OCI-LY7 (cell line): ENCODE results near the gene BRIP1. TPM values are rescaled to one million over a fixed set of nuclear protein-coding genes. Genes with fewer than 3 reads are reported as not detected.

Experiments
- BruUV-seq: library from RNA; stranded (reverse); fragments of 400-500 nt; replicated peaks from 2 replicates; lab custom pipeline; 2021; lab: Mats Ljungman, UMichigan
- CTCF ChIA-PET: fragments of 300-600 bp; sonication (Branson Sonifier 250); formaldehyde crosslinking; loops from one replicate; lab custom pipeline; 2022; ENCODE audit warnings: antibody characterized with exemption; ENCODE audit not compliant: unreplicated experiment; lab: Charles Lee
- POLR2A ChIA-PET: fragments of 300-600 bp; sonication (Branson Sonifier 250); formaldehyde crosslinking; loops from one replicate; lab custom pipeline; 2022; ENCODE audit warnings: antibody characterized with exemption; lab: Charles Lee
- DNase-seq: peaks from one replicate; pipeline ENCODE4 v3.0.0-alpha.2; 2015; ENCODE audit warnings: low spot score
- H2AFZ ChIP-seq: fragments of 200-600 bp; sonication (generic), shearing (Covaris generic); 2 replicates; pipeline ENCODE4 v1.6.1; 2014; ENCODE audit warnings: mild to moderate bottlenecking, antibody characterized with exemption, low read length, moderate library complexity
- H3K27ac ChIP-seq: fragments of 200-600 bp; sonication (generic); 2 replicates; pipeline ENCODE4 v1.5.1; 2014; ENCODE audit warnings: mixed run types, low read depth, mild to moderate bottlenecking, moderate library complexity, low read length, inconsistent platforms; ENCODE audit not compliant: poor library complexity, severe bottlenecking
- H3K36me3 ChIP-seq: fragments of 200-600 bp; sonication (generic); 2 replicates; pipeline ENCODE4 v1.6.1; 2014; ENCODE audit warnings: mild to moderate bottlenecking, antibody characterized with exemption, low read length, moderate library complexity, mixed read lengths; ENCODE audit not compliant: insufficient read depth
- H3K4me1 ChIP-seq: fragments of 200-600 bp; sonication (generic); 2 replicates; pipeline ENCODE4 v1.5.1; 2014; ENCODE audit warnings: mild to moderate bottlenecking, low read length; ENCODE audit not compliant: insufficient read depth, poor library complexity, severe bottlenecking
- H3K4me2 ChIP-seq: fragments of 200-600 bp; sonication (generic); 2 replicates; pipeline ENCODE4 v1.6.1; 2014; ENCODE audit warnings: mild to moderate bottlenecking, low read length
- H3K4me3 ChIP-seq: fragments of 200-600 bp; sonication (generic); 2 replicates; pipeline ENCODE4 v1.5.1; 2014; ENCODE audit warnings: mild to moderate bottlenecking, low read depth, low read length; ENCODE audit not compliant: poor library complexity, severe bottlenecking
- H3K79me2 ChIP-seq: fragments of 200-600 bp; sonication (generic); 2 replicates; pipeline ENCODE4 v1.6.1; 2016; ENCODE audit warnings: low read depth, mild to moderate bottlenecking, low read length, moderate library complexity, mixed read lengths; ENCODE audit not compliant: insufficient read depth
- H3K9me2 ChIP-seq: fragments of 200-600 bp; sonication (generic); 2 replicates; pipeline ENCODE4 v1.6.1; 2016; ENCODE audit warnings: mild to moderate bottlenecking, low read length, mixed read lengths; ENCODE audit not compliant: insufficient read depth
- H3K9me3 ChIP-seq: fragments of 200-600 bp; sonication (generic); 2 replicates; pipeline ENCODE4 v1.6.1; 2014; ENCODE audit warnings: mild to moderate bottlenecking, mixed run types, low read length, mixed read lengths
- H4K20me1 ChIP-seq: fragments of 200-600 bp; sonication (generic); 2 replicates; pipeline ENCODE4 v1.6.1; 2014; ENCODE audit warnings: mild to moderate bottlenecking, antibody characterized with exemption, low read length, moderate library complexity, mixed read lengths; ENCODE audit not compliant: insufficient read depth
- EZH2phosphoT487 ChIP-seq: fragments of 200-600 bp; sonication (generic); IDR thresholded peaks from 2 replicates; pipeline ENCODE4 v1.6.1; 2018; ENCODE audit warnings: low read depth, borderline replicate concordance, mild to moderate bottlenecking, mixed run types, antibody characterized with exemption, low read length, moderate library complexity, mixed read lengths
- intact Hi-C: fragments of 100-400 bp; cut with micrococcal nuclease; formaldehyde crosslinking; loops from one replicate; pipeline ENCODE4 v1.10.0; 2022; ENCODE audit not compliant: unreplicated experiment
- total RNA-seq, 2 experiments: library from RNA; depleted of rRNA in 1 of 2; stranded (reverse); fragments of >200 nt in 1 of 2; shearing (Covaris generic) in 1 of 2; gene quantifications; 2 replicates each; pipeline ENCODE4 v1.2.3, GENCODE V29; 2014 to 2022
- TF ChIP-seq, protein P1 (sequence below): fragments of 200-600 bp; sonication (generic); conservative IDR thresholded peaks from 2 replicates; pipeline ENCODE4 v1.5.1; 2014; ENCODE audit warnings: mild to moderate bottlenecking, antibody characterized with exemption, low read length, moderate library complexity, mixed read lengths

Gene BRIP1
- total RNA-seq, 2 experiments from 2014 or later: 32.5 to 33.8 TPM

DNA sequence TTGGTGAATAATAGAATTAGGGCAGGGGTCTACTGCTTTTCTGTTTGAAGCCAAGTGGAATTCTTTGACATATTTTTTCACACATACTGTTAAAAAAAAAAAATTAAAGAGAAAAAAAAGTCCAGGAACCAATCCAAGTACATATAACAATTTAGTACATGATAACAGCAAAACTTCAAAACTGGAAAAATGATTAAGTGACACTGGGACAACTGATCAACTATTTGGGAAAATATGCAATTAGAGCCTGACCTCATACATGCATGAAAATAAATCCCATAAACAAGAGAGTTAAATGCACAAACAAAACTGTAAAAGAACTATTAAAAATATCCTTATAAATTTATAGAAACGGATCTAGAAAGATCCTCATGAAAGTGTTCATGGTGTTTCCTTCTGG, 27.7 kb downstream of the BRIP1 start:
- ChIA-PET POLR2A (no interaction called here), CTCF (no interaction called here)
- no TSS peak for BruUV-seq
- H3K4me3 ChIP-seq: no peak overlapping the region
- intact Hi-C loops: no loop called here
- H3K79me2 ChIP-seq: no peaks in the 10 kb centered on the region
- TF ChIP-seq, protein P1, sequence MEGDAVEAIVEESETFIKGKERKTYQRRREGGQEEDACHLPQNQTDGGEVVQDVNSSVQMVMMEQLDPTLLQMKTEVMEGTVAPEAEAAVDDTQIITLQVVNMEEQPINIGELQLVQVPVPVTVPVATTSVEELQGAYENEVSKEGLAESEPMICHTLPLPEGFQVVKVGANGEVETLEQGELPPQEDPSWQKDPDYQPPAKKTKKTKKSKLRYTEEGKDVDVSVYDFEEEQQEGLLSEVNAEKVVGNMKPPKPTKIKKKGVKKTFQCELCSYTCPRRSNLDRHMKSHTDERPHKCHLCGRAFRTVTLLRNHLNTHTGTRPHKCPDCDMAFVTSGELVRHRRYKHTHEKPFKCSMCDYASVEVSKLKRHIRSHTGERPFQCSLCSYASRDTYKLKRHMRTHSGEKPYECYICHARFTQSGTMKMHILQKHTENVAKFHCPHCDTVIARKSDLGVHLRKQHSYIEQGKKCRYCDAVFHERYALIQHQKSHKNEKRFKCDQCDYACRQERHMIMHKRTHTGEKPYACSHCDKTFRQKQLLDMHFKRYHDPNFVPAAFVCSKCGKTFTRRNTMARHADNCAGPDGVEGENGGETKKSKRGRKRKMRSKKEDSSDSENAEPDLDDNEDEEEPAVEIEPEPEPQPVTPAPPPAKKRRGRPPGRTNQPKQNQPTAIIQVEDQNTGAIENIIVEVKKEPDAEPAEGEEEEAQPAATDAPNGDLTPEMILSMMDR: no peak
- TF ChIP-seq EZH2phosphoT487: no peak
- no peaks in the 10 kb centered on the region for H3K4me1 ChIP-seq
- H3K27ac ChIP-seq: no peak overlapping the region
- H4K20me1 ChIP-seq: no peaks in the 10 kb centered on the region
- no peaks in the 10 kb centered on the region for H3K9me3 ChIP-seq
- H3K4me2 ChIP-seq: no peak overlapping the region
- DNase-seq: no peak
- peaks cover 68% of the 10 kb centered on the region for H3K36me3 ChIP-seq
- no peak overlapping the region for H2AFZ ChIP-seq
- no peaks in the 10 kb centered on the region for H3K9me2 ChIP-seq

DNA sequence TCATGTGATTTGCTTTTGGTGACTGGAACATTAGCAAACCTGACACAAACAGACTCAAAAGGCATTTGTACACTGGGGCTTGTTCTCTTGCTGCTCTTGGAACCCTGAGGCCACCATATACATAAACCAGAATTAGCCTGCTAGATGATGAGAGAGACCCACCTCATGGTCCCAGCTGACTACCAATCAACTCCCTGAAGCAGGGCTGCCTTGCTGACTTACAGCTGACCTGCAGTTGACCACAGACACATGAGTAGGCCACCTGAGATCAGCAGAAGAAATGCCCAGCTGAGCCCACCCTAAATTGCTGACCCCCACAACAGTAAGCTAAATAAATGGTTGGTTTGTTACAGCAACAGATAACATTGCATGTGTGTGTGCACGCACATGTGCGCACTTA, 28.7 kb downstream of the BRIP1 start:
- Histone ChIP-seq H3K4me1 (no peaks in the 10 kb centered on the region), H3K9me3 (no peaks in the 10 kb centered on the region), H2AFZ (no peak overlapping the region), H3K9me2 (no peaks in the 10 kb centered on the region), H3K27ac (no peak overlapping the region), H3K4me2 (no peak overlapping the region), H3K36me3 (peaks cover 68% of the 10 kb centered on the region), H3K4me3 (no peak overlapping the region), H3K79me2 (no peaks in the 10 kb centered on the region), H4K20me1 (no peaks in the 10 kb centered on the region)
- BruUV-seq: no TSS peak
- POLR2A ChIA-PET: interaction anchor here (0.8 kb wide), 1 partner anchor 29 kb away, joined by 3 read pairs; the partner anchor contains the start of gene BRIP1
- CTCF ChIA-PET: no interaction called here
- TF ChIP-seq EZH2phosphoT487: no peak
- TF ChIP-seq, protein P1: no peak
- DNase-seq: no peak
- intact Hi-C loops: no loop called here

DNA sequence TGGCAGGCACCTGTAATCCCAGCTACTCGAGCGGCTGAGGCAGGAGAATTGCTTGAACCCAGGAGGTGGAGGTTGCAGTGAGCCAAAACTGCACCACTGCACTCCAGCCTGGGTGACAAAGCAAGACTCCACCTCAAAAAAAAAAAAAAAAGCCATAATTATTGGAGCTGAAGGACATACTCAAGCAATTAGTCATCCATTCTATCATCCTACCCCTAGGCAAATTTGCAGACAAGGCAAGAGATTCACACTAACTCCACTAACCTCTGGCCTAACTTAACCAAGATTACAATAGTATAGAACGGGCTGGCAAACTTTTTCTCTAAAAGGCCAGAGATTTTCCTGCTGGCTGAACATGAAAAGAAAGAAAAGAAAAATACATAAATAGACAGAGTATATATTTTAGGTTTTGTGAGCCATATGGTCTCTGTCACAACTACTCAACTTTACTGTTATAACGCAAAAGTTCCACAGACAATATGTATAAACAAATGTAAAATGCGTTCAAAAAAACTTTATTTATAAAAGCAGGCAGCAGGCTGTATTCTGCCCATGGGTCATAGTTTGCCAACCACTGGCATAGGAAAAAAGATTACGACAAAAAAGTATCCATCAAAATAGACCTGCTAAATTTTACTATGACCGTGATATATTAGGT, 29.7 kb downstream of the BRIP1 start:
- H4K20me1 ChIP-seq: no peaks in the 10 kb centered on the region
- no peaks in the 10 kb centered on the region for H3K4me1 ChIP-seq
- BruUV-seq: no TSS peak
- no peak overlapping the region for H2AFZ ChIP-seq
- no peaks in the 10 kb centered on the region for H3K9me2 ChIP-seq
- H3K36me3 ChIP-seq: peaks cover 70% of the 10 kb centered on the region
- no peak overlapping the region for H3K4me3 ChIP-seq
- no peaks in the 10 kb centered on the region for H3K79me2 ChIP-seq
- DNase-seq: no peak
- no peak for TF ChIP-seq EZH2phosphoT487
- TF ChIP-seq, protein P1: no peak
- no peak overlapping the region for H3K4me2 ChIP-seq
- ChIA-PET POLR2A (interaction anchor here (0.6 to 0.8 kb wide), 3 partner anchors 30 to 301 kb away, joined by 3 read pairs; partner anchors contain the start of gene BRIP1), CTCF (no interaction called here)
- intact Hi-C loops: no loop called here
- H3K27ac ChIP-seq: no peak overlapping the region
- H3K9me3 ChIP-seq: no peaks in the 10 kb centered on the region; the same call in 1 of the 2 replicates
